ENCODE results near the gene ACOXL. TPM values are rescaled to one million over a fixed set of nuclear protein-coding genes. Genes with fewer than 3 reads are reported as not detected.

ACOXL gene
- total RNA-seq, 4 donors from 2014 or later = 0.64 TPM; not detected in 3

DNA sequence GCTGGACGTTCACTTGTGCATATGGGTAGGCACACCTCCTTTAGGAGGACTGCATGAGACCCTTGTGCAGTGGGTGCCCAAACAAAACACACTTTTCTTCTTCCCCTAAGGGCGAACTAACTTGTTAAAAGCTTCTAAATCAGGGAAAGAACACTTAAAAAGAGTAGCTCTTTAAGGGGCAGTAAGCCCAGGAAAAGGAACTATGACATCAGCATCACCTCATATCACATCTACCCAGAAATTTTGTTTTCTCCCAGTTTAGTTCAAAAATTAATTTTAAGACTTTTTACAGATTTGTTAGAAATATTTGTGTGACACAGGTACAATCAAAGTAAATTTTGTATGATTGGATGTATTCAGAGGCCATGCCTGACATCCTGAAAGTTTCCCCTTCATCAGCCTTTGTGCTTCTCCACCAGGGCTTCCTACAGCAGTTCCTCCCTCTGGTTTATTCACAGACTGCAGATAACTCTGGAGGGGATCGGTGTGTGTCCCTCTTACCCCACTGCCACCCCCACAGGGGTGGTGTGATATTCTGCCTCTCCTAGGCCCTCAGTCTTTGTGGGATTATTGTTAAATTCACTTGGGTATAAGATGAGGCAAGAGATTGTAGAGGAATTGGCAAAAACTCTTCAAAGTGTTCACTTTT is 416.0 kb downstream of the ACOXL start:
- no peak for TF ChIP-seq POLR2AphosphoS5 (IDR thresholded peaks at IDR 0.05)
- no peak for TF ChIP-seq POLR2A (IDR thresholded peaks at IDR 0.05)
- no peak for TF ChIP-seq CTCF (IDR thresholded peaks at IDR 0.05)
- TF ChIP-seq EP300 (IDR thresholded peaks at IDR 0.05) = no peak
- peaks cover 22% of the 10 kb centered on the region for H3K36me3 ChIP-seq
- peaks cover 12% of the 10 kb centered on the region for H3K4me1 ChIP-seq
- no peaks in the 10 kb centered on the region for H3K9me3 ChIP-seq
- no peaks in the 10 kb centered on the region for H3K27me3 ChIP-seq
- H3K27ac ChIP-seq = no peak overlapping the region
- whole genome bisulfite sequencing = 91% methylated on average over 3 of the region's 3 CpGs
- DNase-seq (ENCODE audit: low spot score in 2 of 2) = no peak
- H3K4me3 ChIP-seq = no peak overlapping the region

- no peak for DNase-seq (ENCODE audit: low spot score in 2 of 2)
- H3K9me3 ChIP-seq = no peaks in the 10 kb centered on the region
- peaks cover 22% of the 10 kb centered on the region for H3K36me3 ChIP-seq
- no peak overlapping the region for H3K27ac ChIP-seq
- peaks cover 12% of the 10 kb centered on the region for H3K4me1 ChIP-seq
- H3K4me3 ChIP-seq = no peak overlapping the region
- no peaks in the 10 kb centered on the region for H3K27me3 ChIP-seq
- TF ChIP-seq POLR2A (IDR thresholded peaks at IDR 0.05) (no peak), CTCF (IDR thresholded peaks at IDR 0.05) (no peak), POLR2AphosphoS5 (IDR thresholded peaks at IDR 0.05) (no peak), EP300 (IDR thresholded peaks at IDR 0.05) (no peak)
- WGBS = 92% methylated on average over 8 of the region's 8 CpGs
Observed at GRCh38 chr2:111148925-111149324, 416.6 kb downstream of the ACOXL start.

- H3K4me1 ChIP-seq = peaks cover 12% of the 10 kb centered on the region
- TF ChIP-seq CTCF (IDR thresholded peaks at IDR 0.05) (no peak), EP300 (IDR thresholded peaks at IDR 0.05) (no peak), POLR2AphosphoS5 (IDR thresholded peaks at IDR 0.05) (no peak), POLR2A (IDR thresholded peaks at IDR 0.05) (no peak)
Observed at GRCh38 chr2:111149882-111150455, 417.6 kb downstream of the ACOXL start.

DNA sequence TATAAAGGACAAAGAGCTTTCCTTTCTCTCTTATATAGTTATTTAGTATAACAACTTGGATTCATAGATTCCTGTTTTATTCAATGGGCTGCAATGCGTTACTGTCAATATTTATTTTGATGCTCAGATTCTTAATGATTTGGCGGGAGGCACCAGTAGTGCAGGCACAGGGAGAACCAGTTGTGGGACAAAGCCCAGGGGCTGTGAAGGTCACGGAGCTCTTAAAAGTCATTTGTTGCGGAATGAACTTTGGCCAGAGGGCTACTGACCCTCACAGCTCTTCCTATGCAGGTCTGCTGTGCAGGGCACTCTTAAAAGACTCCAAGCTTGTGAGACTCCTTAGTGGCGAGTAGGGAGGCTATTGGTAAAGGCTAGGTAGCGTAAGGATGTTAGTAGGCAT is 422.4 kb downstream of the ACOXL start:
- WGBS = 98% methylated on average over 6 of the region's 6 CpGs
- no peak for DNase-seq (ENCODE audit: low spot score in 2 of 2)
- H3K36me3 ChIP-seq = peaks cover 25% of the 10 kb centered on the region
- TF ChIP-seq POLR2A (IDR thresholded peaks at IDR 0.05) = no peak
- TF ChIP-seq CTCF (IDR thresholded peaks at IDR 0.05) = no peak
- TF ChIP-seq POLR2AphosphoS5 (IDR thresholded peaks at IDR 0.05) = no peak
- no peak for TF ChIP-seq EP300 (IDR thresholded peaks at IDR 0.05)
- no peaks in the 10 kb centered on the region for H3K27me3 ChIP-seq
- H3K4me1 ChIP-seq = peaks cover 10% of the 10 kb centered on the region
- H3K4me3 ChIP-seq = no peak overlapping the region
- H3K27ac ChIP-seq = no peak overlapping the region
- H3K9me3 ChIP-seq = no peaks in the 10 kb centered on the region

More at GRCh38 chr2:111149882-111150455, 417.6 kb downstream of the ACOXL start:
- no peak for DNase-seq (ENCODE audit: low spot score in 2 of 2)
- Histone ChIP-seq H3K27me3 (no peaks in the 10 kb centered on the region), H3K4me3 (no peak overlapping the region), H3K9me3 (no peaks in the 10 kb centered on the region), H3K27ac (no peak overlapping the region), H3K36me3 (peaks cover 19% of the 10 kb centered on the region)
- 90% methylated on average over 7 of the region's 7 CpGs for WGBS

DNA sequence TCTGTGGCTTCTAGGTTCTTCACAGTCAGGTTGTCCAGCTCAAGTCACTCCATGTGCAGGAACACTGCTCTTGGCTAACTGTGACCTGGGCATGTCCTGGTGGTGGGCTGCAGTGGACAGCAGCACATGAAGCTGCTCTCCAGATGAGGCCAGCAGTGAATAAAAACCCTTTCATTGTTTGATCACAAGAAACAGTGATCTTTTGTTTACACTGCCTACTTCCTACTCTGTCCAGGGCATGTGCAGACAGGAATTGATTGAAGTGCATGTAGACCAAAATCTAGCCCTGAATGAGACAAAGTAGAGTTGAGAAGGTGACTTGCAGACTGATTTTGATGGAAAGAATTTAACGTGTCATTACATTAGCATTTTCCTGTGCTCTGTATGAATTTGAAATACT is 423.2 kb downstream of the ACOXL start:
- 62% methylated on average over 1 of the region's 1 CpG for WGBS
- peak overlapping the region; percentile 31 for H3K27ac ChIP-seq

More for the DNA sequence above, 423.2 kb downstream of the ACOXL start:
- Histone ChIP-seq H3K9me3 (no peaks in the 10 kb centered on the region), H3K27me3 (no peaks in the 10 kb centered on the region), H3K4me3 (no peak overlapping the region), H3K36me3 (peaks cover 22% of the 10 kb centered on the region), H3K4me1 (peaks cover 18% of the 10 kb centered on the region)
- DNase-seq (ENCODE audit: low spot score in 2 of 2) = no peak
- TF ChIP-seq CTCF (IDR thresholded peaks at IDR 0.05) (no peak), EP300 (IDR thresholded peaks at IDR 0.05) (no peak)
